PC-3 (cell line): ENCODE results near the gene TRIM5.

Source experiments
- EZH2 ChIP-seq: fragments of 300-600 bp; sonication (generic); IDR thresholded peaks from one replicate; pipeline ENCODE4 v1.6.1; 2017; ENCODE audit warnings: antibody characterized with exemption, mild to moderate bottlenecking, low read length; ENCODE audit not compliant: unreplicated experiment
- EZH2phosphoT487 ChIP-seq: fragments of 300-600 bp; sonication (generic); IDR thresholded peaks from 2 replicates; pipeline ENCODE4 v1.6.1; 2018; ENCODE audit warnings: mild to moderate bottlenecking, antibody characterized with exemption, low read length, borderline replicate concordance
- TF ChIP-seq, protein P1 (sequence below): fragments of 300-600 bp; sonication (generic); conservative IDR thresholded peaks from 2 replicates; pipeline ENCODE4 v1.5.1; 2017; ENCODE audit warnings: antibody characterized with exemption, low read depth, mild to moderate bottlenecking, low read length

GRCh38 chr11:5713695-5714094 is 28.8 kb upstream of the TRIM5 start:
- TF ChIP-seq, protein P1, sequence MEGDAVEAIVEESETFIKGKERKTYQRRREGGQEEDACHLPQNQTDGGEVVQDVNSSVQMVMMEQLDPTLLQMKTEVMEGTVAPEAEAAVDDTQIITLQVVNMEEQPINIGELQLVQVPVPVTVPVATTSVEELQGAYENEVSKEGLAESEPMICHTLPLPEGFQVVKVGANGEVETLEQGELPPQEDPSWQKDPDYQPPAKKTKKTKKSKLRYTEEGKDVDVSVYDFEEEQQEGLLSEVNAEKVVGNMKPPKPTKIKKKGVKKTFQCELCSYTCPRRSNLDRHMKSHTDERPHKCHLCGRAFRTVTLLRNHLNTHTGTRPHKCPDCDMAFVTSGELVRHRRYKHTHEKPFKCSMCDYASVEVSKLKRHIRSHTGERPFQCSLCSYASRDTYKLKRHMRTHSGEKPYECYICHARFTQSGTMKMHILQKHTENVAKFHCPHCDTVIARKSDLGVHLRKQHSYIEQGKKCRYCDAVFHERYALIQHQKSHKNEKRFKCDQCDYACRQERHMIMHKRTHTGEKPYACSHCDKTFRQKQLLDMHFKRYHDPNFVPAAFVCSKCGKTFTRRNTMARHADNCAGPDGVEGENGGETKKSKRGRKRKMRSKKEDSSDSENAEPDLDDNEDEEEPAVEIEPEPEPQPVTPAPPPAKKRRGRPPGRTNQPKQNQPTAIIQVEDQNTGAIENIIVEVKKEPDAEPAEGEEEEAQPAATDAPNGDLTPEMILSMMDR: no peak
- no peak for TF ChIP-seq EZH2
- no peak for TF ChIP-seq EZH2phosphoT487
